Endodermal cell (in vitro differentiated cells): ENCODE data around the gene TNS3. TPM values are rescaled to one million over a fixed set of nuclear protein-coding genes. Genes with fewer than 3 reads are reported as not detected.

Experiments
- DNase-seq: peaks from one replicate; pipeline ENCODE4 v3.0.0-alpha.2; 2017
- H3K27ac ChIP-seq: 2 replicates; pipeline ENCODE4 v1.5.1; 2013; ENCODE audit warnings: mild to moderate bottlenecking, low read depth, low read length, moderate library complexity
- H3K27me3 ChIP-seq: 2 replicates; pipeline ENCODE4 v1.6.1; 2013; ENCODE audit warnings: mild to moderate bottlenecking, low read length, moderate library complexity; ENCODE audit not compliant: insufficient read depth, control insufficient read depth, poor library complexity, severe bottlenecking
- H3K36me3 ChIP-seq: 2 replicates; pipeline ENCODE4 v1.7.0; 2013; ENCODE audit warnings: mild to moderate bottlenecking, low read length, moderate library complexity; ENCODE audit not compliant: control insufficient read depth, insufficient read depth
- H3K4me1 ChIP-seq: one replicate; pipeline ENCODE4 v1.7.0; 2013; ENCODE audit warnings: low read length; ENCODE audit not compliant: control insufficient read depth, insufficient read depth
- H3K4me3 ChIP-seq: 2 replicates; pipeline ENCODE4 v1.5.1; 2013; ENCODE audit warnings: mild to moderate bottlenecking, low read length, moderate library complexity
- H3K9ac ChIP-seq: 2 replicates; pipeline ENCODE4 v1.6.1; 2013; ENCODE audit warnings: mild to moderate bottlenecking, low read length, moderate library complexity; ENCODE audit not compliant: poor library complexity, severe bottlenecking; ENCODE audit errors: extremely low read depth
- H3K9me3 ChIP-seq: 2 replicates; pipeline ENCODE4 v1.6.1; 2013; ENCODE audit warnings: mild to moderate bottlenecking, low read length, moderate library complexity; ENCODE audit not compliant: control insufficient read depth
- H3K27ac Mint-ChIP-seq: 2 replicates; pipeline ENCODE4 v1.8.0; 2020; ENCODE audit warnings: mixed read lengths
- H3K27me3 Mint-ChIP-seq: 2 replicates; pipeline ENCODE4 v1.8.0; 2021; ENCODE audit warnings: mild to moderate bottlenecking, mixed read lengths; ENCODE audit not compliant: insufficient read depth
- H3K36me3 Mint-ChIP-seq: 2 replicates; pipeline ENCODE4 v1.8.0; 2020; ENCODE audit warnings: low read depth, mixed read lengths
- H3K4me1 Mint-ChIP-seq: 2 replicates; pipeline ENCODE4 v1.8.0; 2020; ENCODE audit warnings: mixed read lengths
- H3K4me3 Mint-ChIP-seq: 2 replicates; pipeline ENCODE4 v1.8.0; 2020; ENCODE audit warnings: mild to moderate bottlenecking, moderate library complexity, mixed read lengths
- H3K9me3 Mint-ChIP-seq: 2 replicates; pipeline ENCODE4 v1.8.0; 2020; ENCODE audit warnings: mild to moderate bottlenecking, mixed read lengths
- WGBS, 2 experiments: methylation state at CpG; one replicate each; pipeline versions ENCODE4 v1.1.5 to v1.1.7; 2013; ENCODE audit warnings: missing lambda C conversion rate in 2 of 2, mixed read lengths in 1 of 2; ENCODE audit not compliant: insufficient coverage in 1 of 2, insufficient read length in 1 of 2; 5-methylcytosine and 5-hydroxymethylcytosine counted together
- total RNA-seq, 2 donors: library from RNA; stranded (reverse); fragmentation: NEBNext Ultra II Directional in 1 of 2; extraction: Animal tissue kit (Norgen Biotek cat#: 25700) in 1 of 2; gene quantifications; 2 replicates in 1 of 2; 3 replicates in 1 of 2; pipeline ENCODE4 v1.2.1, GENCODE V29; 2021
- TF ChIP-seq, protein P1 (sequence below): fragments of 200-600 bp; sonication (generic); conservative IDR thresholded peaks from 2 replicates; pipeline ENCODE4 v1.5.0; 2021; ENCODE audit warnings: antibody characterized with exemption, mild to moderate bottlenecking

TNS3 gene
- total RNA-seq, 2 donors from 2014 or later: 33.8 to 38.5 TPM

- WGBS, 2 experiments: 79 to 100% methylated on average over 2 to 6 of the region's 6 CpGs
- Mint-ChIP-seq H3K4me1 (peaks cover 8% of the 10 kb centered on the region), H3K27ac (no peak overlapping the region), H3K27me3 (no peaks in the 10 kb centered on the region), H3K36me3 (peaks cover 54% of the 10 kb centered on the region), H3K9me3 (peaks cover 1% of the 10 kb centered on the region), H3K4me3 (no peak overlapping the region)
- Histone ChIP-seq H3K27ac (no peak overlapping the region), H3K4me1 (no peaks in the 10 kb centered on the region), H3K9me3 (no peaks in the 10 kb centered on the region), H3K36me3 (peaks cover 33% of the 10 kb centered on the region), H3K4me3 (no peak overlapping the region), H3K27me3 (no peaks in the 10 kb centered on the region), H3K9ac (no peak overlapping the region)
- DNase-seq: no peak
- TF ChIP-seq, protein P1, sequence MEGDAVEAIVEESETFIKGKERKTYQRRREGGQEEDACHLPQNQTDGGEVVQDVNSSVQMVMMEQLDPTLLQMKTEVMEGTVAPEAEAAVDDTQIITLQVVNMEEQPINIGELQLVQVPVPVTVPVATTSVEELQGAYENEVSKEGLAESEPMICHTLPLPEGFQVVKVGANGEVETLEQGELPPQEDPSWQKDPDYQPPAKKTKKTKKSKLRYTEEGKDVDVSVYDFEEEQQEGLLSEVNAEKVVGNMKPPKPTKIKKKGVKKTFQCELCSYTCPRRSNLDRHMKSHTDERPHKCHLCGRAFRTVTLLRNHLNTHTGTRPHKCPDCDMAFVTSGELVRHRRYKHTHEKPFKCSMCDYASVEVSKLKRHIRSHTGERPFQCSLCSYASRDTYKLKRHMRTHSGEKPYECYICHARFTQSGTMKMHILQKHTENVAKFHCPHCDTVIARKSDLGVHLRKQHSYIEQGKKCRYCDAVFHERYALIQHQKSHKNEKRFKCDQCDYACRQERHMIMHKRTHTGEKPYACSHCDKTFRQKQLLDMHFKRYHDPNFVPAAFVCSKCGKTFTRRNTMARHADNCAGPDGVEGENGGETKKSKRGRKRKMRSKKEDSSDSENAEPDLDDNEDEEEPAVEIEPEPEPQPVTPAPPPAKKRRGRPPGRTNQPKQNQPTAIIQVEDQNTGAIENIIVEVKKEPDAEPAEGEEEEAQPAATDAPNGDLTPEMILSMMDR: no peak
Observed at GRCh38 chr7:47427051-47427643, 154.8 kb downstream of the TNS3 start.

DNA sequence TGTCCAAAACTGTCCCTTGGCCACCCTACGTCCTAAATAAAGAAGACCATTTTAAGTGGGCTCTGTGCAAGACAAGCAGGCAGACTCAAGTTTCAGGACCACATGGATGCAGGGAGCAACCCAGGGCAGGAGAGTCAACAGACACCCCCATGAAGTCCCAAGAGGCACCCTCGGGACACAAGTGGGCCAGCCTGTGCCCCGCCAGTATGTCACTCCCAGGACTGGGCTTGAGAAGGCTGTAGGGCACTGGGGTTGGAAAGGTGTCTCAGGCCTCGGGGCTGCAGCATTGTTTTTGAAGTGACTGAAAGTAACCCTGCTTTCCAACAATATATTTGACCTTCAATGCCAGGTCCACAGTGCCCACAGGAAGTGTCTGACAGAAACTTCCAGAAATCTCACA lies 157.4 kb downstream of the TNS3 start:
- Histone ChIP-seq H3K4me1 (no peaks in the 10 kb centered on the region), H3K27ac (no peak overlapping the region), H3K9ac (no peak overlapping the region), H3K4me3 (no peak overlapping the region), H3K27me3 (no peaks in the 10 kb centered on the region), H3K9me3 (peaks cover 14% of the 10 kb centered on the region), H3K36me3 (peaks cover 42% of the 10 kb centered on the region)
- peaks cover 14% of the 10 kb centered on the region for H3K9me3 Mint-ChIP-seq
- peaks cover 64% of the 10 kb centered on the region for H3K36me3 Mint-ChIP-seq
- 97 to 100% methylated on average over 3 to 4 of the region's 4 CpGs for WGBS, 2 experiments
- H3K4me3 Mint-ChIP-seq: no peak overlapping the region
- peaks cover 6% of the 10 kb centered on the region for H3K4me1 Mint-ChIP-seq
- TF ChIP-seq, protein P1: no peak
- H3K27ac Mint-ChIP-seq: no peak overlapping the region
- H3K27me3 Mint-ChIP-seq: peaks cover 13% of the 10 kb centered on the region
- DNase-seq: peak; percentile 13

DNA sequence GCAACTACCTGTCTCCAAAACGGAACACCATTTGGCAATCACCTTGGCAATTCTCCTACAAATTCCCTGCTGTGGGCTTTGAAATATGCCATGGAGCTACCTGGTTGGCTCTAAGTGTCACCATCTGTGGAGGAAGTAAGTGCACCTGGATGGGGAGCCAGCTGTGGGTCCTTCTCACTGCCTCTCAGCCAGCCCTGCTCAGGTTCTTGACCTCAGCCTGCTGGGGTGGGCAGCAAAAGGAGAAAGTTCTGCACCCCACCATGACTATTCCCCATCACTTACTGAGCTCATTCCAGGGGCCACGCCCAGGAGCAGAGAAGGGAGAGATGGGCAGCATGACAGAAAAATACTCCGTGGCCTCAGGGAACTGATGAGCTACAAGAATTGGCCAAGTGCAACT lies 158.7 kb downstream of the TNS3 start:
- H3K4me3 Mint-ChIP-seq: no peak overlapping the region
- H3K27me3 ChIP-seq: no peaks in the 10 kb centered on the region
- no peak overlapping the region for H3K9ac ChIP-seq
- no peak overlapping the region for H3K27ac Mint-ChIP-seq
- H3K4me1 ChIP-seq: no peaks in the 10 kb centered on the region
- peak; percentile 13 for DNase-seq
- H3K27me3 Mint-ChIP-seq: peaks cover 18% of the 10 kb centered on the region
- TF ChIP-seq, protein P1: no peak
- no peak overlapping the region for H3K4me3 ChIP-seq
- peaks cover 7% of the 10 kb centered on the region for H3K4me1 Mint-ChIP-seq
- peaks cover 42% of the 10 kb centered on the region for H3K36me3 ChIP-seq
- peaks cover 15% of the 10 kb centered on the region for H3K9me3 ChIP-seq
- peaks cover 71% of the 10 kb centered on the region for H3K36me3 Mint-ChIP-seq
- H3K9me3 Mint-ChIP-seq: peaks cover 18% of the 10 kb centered on the region
- WGBS, 2 experiments: 78 to 87% methylated on average over 1 to 3 of the region's 3 CpGs
- H3K27ac ChIP-seq: no peak overlapping the region
